Left lung (tissue), 10 donors: ENCODE data around the gene SPTBN1. TPM values are rescaled to one million over a fixed set of nuclear protein-coding genes. Genes with fewer than 3 reads are reported as not detected.

Source experiments
- ATAC-seq: fragments of 200-7000 bp; cut with Tn5 transposase; one replicate; pipeline ENCODE4 v1.9.1; 2020; ENCODE audit warnings: moderate library complexity
- DNase-seq, 4 donors: peaks; one replicate each; pipeline ENCODE4 v3.0.0-alpha.2; 2013 to 2020
- H3K27ac ChIP-seq, 2 donors: fragments of 200-600 bp; sonication (generic) in 1 of 2; one replicate each; pipeline versions ENCODE4 v1.5.0 to v1.8.0; 2020 to 2021
- H3K27me3 ChIP-seq, 2 donors: fragments of 200-600 bp; sonication (generic) in 1 of 2; one replicate each; pipeline versions ENCODE4 v1.5.0 to v1.8.0; 2020 to 2021
- H3K36me3 ChIP-seq, 2 donors: fragments of 200-600 bp; sonication (generic) in 1 of 2; one replicate each; pipeline versions ENCODE4 v1.5.0 to v1.8.0; 2020 to 2021
- H3K4me1 ChIP-seq, 2 donors: fragments of 200-600 bp; one replicate each; pipeline ENCODE4 v1.8.0; 2021
- H3K4me3 ChIP-seq, 2 donors: fragments of 200-600 bp; sonication (generic) in 1 of 2; one replicate each; pipeline versions ENCODE4 v1.5.0 to v1.8.0; 2020 to 2021; ENCODE audit warnings: mild to moderate bottlenecking in 1 of 2
- H3K9me3 ChIP-seq, 2 donors: fragments of 200-600 bp; sonication (generic) in 1 of 2; one replicate each; pipeline versions ENCODE4 v1.5.0 to v1.8.0; 2020 to 2021
- CTCF ChIP-seq, 2 donors: fragments of 200-600 bp; sonication (generic) in 1 of 2; IDR thresholded peaks; one replicate each; pipeline versions ENCODE4 v1.5.0 to v1.8.0; 2021; ENCODE audit warnings: antibody characterized with exemption in 2 of 2
- intact Hi-C, 2 donors: fragments of 100-400 bp; cut with DNase I; formaldehyde crosslinking; loops; one replicate each; pipeline versions ENCODE4 v1.11.2 to v1.14.2; 2022
- polyA plus RNA-seq, 6 donors: library from polyadenylated mRNA; unstranded; fragments of 120-200 nt; gene quantifications; one replicate each; pipeline ENCODE4 v1.2.1, GENCODE V29; 2013; ENCODE audit not compliant: insufficient read length in 6 of 6
- total RNA-seq, 2 donors: library from RNA; stranded (reverse); fragmentation: NEBNext Ultra II Directional; extraction: Animal tissue kit (Norgen Biotek cat#: 25700); gene quantifications; one replicate each; pipeline ENCODE4 v1.2.1, GENCODE V29; 2021
- donor health status: DM: no; HTN: yes; CAD: no.
- donor health status: DM: no; HTN: no; CAD: no.

SPTBN1 gene
- total and polyA plus RNA-seq, 8 donors, result 441 to 578 (median 543) TPM

DNA sequence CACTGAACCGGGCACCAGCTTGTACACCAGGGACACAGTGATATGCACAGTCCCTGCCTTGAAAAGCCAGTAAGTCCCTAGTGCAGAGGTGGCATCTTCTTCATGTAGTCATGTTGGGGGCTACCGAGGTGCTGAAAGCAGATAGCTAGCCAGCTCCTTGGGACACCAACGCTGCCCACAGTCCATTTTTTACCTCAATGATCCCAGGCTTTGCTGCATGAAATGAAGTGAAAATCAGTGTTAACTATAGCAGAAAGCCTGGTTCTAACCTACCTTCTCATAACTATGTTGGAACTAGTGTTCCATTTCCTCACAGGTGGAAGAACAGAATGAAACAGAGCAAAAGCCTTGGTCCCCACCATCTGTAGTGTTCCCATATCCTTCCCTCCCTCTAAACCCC is 200.7 kb downstream of the SPTBN1 start:
- DNase-seq (no peak), ATAC-seq (no peak)
- Histone ChIP-seq H3K4me1 (peaks cover 0 to 5% of the 10 kb centered on the region in 2 donors), H3K27ac (no peak overlapping the region), H3K36me3 (peaks cover 0 to 100% of the 10 kb centered on the region in 2 donors), H3K27me3 (no peaks in the 10 kb centered on the region), H3K9me3 (no peaks in the 10 kb centered on the region), H3K4me3 (no peak overlapping the region)
- intact Hi-C loops, result no loop called here
- no peak for TF ChIP-seq CTCF (IDR thresholded peaks at IDR 0.05)

GRCh38 chr2:54657664-54658083 is 201.5 kb downstream of the SPTBN1 start:
- peak; percentile 32 to 43 for TF ChIP-seq CTCF (IDR thresholded peaks at IDR 0.05)
- DNase-seq (peak in 1 of 4 donors; percentile 59), ATAC-seq (peak; percentile 85)
- intact Hi-C loops, result no loop called here
- H3K4me3 ChIP-seq, result no peak overlapping the region
- no peak overlapping the region for H3K27ac ChIP-seq
- peaks cover 0 to 100% of the 10 kb centered on the region in 2 donors for H3K36me3 ChIP-seq
- H3K9me3 ChIP-seq, result no peaks in the 10 kb centered on the region
- H3K27me3 ChIP-seq, result no peaks in the 10 kb centered on the region
- peaks cover 0 to 5% of the 10 kb centered on the region in 2 donors for H3K4me1 ChIP-seq

DNA sequence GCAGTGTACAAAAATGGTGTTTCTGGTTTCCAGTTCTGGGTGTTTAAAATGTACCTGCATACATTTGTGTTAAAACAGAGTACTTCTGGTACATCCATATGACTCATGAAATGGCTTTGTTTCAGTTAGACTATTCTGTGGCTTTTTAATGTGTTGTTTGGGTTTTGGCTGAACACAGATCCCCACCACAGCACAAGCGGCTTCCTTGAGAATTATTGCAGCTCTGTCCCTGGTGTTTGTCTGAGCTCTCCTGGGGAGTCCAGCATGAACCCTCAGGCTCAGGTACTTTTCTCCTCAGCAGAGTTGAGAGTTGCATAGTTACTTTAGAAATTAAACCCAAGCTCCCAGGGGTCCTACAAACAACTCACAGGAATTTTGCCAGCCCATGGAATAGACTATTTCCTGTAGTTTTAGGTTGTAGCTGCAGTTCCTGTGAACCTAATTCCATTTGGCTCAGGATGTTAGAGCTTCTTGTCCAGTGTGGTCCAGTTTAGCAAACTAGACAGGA is 202.5 kb downstream of the SPTBN1 start:
- intact Hi-C loops, result no loop called here
- H3K4me3 ChIP-seq, result no peak overlapping the region
- no peak for TF ChIP-seq CTCF (IDR thresholded peaks at IDR 0.05)
- DNase-seq (no peak), ATAC-seq (peak; percentile 7)
- no peaks in the 10 kb centered on the region for H3K9me3 ChIP-seq
- peaks cover 0 to 100% of the 10 kb centered on the region in 2 donors for H3K36me3 ChIP-seq
- H3K27ac ChIP-seq, result peak overlapping the region in 1 of 2 donors; percentile 46
- peaks cover 0 to 5% of the 10 kb centered on the region in 2 donors for H3K4me1 ChIP-seq
- no peaks in the 10 kb centered on the region for H3K27me3 ChIP-seq

DNA sequence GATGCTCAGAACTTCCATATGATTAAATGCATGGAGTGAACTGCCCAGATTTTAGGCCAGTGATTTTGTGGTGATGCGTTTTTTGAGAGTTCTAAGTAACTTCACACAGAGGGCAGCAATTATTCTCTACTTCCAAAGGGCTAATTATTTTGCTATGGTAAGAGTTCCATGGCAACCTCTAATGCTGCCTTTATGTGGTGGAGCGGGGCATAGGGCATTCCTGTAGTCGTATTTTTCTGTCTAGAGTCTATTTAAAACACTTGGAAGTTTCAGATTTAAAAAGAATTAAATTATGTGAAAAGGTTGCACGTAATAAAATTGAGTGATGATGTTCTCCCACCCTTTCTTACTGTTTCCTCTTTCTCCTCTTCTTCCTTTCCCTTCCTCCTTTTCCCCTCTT is 203.4 kb downstream of the SPTBN1 start:
- H3K27me3 ChIP-seq, result no peaks in the 10 kb centered on the region
- DNase-seq (no peak), ATAC-seq (no peak)
- peaks cover 0 to 10% of the 10 kb centered on the region in 2 donors for H3K4me1 ChIP-seq
- no peak overlapping the region for H3K4me3 ChIP-seq
- H3K27ac ChIP-seq, result peak overlapping the region in 1 of 2 donors; percentile 46
- H3K9me3 ChIP-seq, result no peaks in the 10 kb centered on the region
- TF ChIP-seq CTCF (IDR thresholded peaks at IDR 0.05), result no peak
- peaks cover 0 to 100% of the 10 kb centered on the region in 2 donors for H3K36me3 ChIP-seq
- intact Hi-C loops, result no loop called here

DNA sequence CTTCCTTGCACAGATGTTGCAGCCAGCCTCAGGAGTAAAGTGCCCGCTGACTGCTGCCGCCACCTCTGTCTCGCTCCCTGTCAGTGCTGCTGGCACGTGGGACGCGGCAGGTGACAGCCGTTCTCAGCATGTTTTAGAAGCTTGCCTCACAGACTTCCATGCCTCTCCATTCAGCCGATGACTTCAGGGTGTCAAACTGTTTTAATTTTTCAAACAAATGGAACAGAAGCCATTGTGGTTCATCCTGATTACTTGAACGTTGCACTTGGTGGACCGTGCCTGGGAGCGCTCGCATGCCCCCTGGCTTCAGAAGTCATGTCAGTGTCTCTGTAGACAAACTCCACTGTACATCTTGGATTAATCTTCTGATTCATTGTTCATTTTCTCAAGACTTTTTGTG is 204.6 kb downstream of the SPTBN1 start:
- DNase-seq (no peak), ATAC-seq (no peak)
- Histone ChIP-seq H3K4me3 (no peak overlapping the region), H3K4me1 (peaks cover 9 to 22% of the 10 kb centered on the region in 2 donors), H3K9me3 (no peaks in the 10 kb centered on the region), H3K27me3 (no peaks in the 10 kb centered on the region), H3K36me3 (peaks cover 0 to 95% of the 10 kb centered on the region in 2 donors), H3K27ac (peak overlapping the region in 1 of 2 donors; percentile 18)
- TF ChIP-seq CTCF (IDR thresholded peaks at IDR 0.05), result no peak
- intact Hi-C loops, result no loop called here
